GM12892 (cell line): ENCODE data around the gene ADGRL3.

Experiments
- POLR2A ChIP-seq: IDR thresholded peaks from 2 replicates; pipeline ENCODE4 v1.6.1; 2011; ENCODE audit warnings: low read depth, low read length, control low read depth
- POLR2AphosphoS5 ChIP-seq: IDR thresholded peaks from 2 replicates; pipeline ENCODE4 v1.6.1; 2011; ENCODE audit warnings: low read depth, low read length, control low read depth
- TAF1 ChIP-seq: IDR thresholded peaks from 2 replicates; pipeline ENCODE4 v1.6.1; 2011; ENCODE audit warnings: low read depth, mild to moderate bottlenecking, control low read depth, low read length, borderline replicate concordance

DNA sequence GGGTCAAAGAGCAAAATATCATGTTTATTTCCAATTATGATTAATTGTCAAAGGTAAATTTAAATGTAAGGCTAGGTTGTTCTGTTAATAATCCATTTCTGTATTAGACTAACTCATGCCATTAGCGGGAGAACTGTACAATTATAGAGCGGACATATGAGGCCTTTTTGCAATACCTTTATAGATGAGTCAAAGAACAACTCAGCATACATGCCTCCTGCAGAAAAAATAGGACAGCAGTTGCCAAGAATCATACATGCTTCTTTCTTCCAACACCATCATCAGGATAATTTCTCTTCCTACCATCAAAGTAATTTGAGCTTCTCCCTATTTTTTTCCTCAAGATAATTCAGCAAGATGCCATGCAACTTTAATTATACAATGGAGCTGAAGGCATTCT lies 917.8 kb downstream of the ADGRL3 start:
- no peak for TF ChIP-seq POLR2A
- TF ChIP-seq POLR2AphosphoS5: no peak
- no peak for TF ChIP-seq TAF1
